ENCODE results near the gene FRS3.
A peak's percentile ranks its signal among the peaks of the same experiment; 100 is the strongest.

FRS3 gene

DNA sequence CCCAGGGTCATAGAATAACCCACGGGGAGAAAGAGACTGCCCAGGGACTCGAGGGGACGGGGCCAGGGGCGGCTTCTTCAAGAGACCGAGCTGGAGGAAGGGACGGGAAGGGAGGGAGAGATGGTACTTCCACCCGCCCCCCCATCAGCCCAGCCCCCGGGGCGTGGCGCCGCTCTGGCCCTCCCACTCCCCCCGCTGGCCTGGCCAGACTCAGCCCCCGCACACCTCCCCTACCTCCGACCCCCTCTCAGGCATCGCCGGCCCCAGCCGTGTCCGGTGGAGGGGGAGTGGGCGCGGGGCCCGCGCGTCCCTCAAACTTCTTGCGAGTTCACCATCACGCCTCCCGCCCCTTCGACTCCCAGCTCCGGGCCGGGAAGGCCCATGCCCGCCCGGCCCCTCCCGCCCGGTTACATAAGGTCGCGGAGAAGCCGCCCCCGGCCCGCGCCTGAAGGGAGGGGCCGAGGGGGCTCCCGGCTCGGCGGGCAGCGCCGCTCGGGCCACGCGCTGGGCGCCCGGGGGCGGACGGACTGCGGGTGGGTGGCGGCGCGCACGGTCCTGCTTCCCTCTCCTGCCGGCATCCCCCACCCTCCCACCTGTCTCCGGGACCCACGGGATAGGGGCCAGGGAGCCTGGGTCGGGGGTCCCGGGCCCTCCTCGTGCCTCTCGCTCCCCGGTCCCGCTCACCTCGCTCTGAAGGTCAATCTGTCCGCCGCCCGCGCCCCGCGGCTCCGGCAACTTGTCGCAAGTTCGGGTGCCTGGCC, 44.9 kb downstream of the FRS3 start:
- POLR2A ChIA-PET = interaction anchor here (0.6 to 2.1 kb wide), 13 partner anchors 11 to 283 kb away, joined by 3 to 11 read pairs (median 4); partner anchors contain the start of genes FRS3 and TOMM6
- H3K36me3 ChIP-seq (ENCODE audit: control insufficient read depth in 2 of 2, insufficient read depth in 1 of 2, low read length in 2 of 2) = no peaks in the 10 kb centered on the region
- H3K4me1 ChIP-seq (ENCODE audit: control insufficient read depth, insufficient read depth, low read length) = 0 out of 2 replicates have a peak, but pooled peaks cover 3% of the 10 kb centered on the region
- H3K4me3 ChIP-seq (ENCODE audit: low read depth, low read length) = peak overlapping the region; percentile 58
- H3K27ac ChIP-seq (ENCODE audit: extremely low read depth, low read depth, low read length) = peak overlapping the region; percentile 58; the same call in 1 of the 2 replicates
- H3K9me3 ChIP-seq (ENCODE audit: control insufficient read depth, insufficient read depth, low read depth, low read length) = no peaks in the 10 kb centered on the region
- CTCF ChIA-PET = interaction anchor here (0.6 to 6.7 kb wide), 19 partner anchors 8 to 367 kb away, joined by 3 to 51 read pairs (median 4); partner anchors contain the start of genes PRICKLE4 and TOMM6
- TF ChIP-seq, protein P1, sequence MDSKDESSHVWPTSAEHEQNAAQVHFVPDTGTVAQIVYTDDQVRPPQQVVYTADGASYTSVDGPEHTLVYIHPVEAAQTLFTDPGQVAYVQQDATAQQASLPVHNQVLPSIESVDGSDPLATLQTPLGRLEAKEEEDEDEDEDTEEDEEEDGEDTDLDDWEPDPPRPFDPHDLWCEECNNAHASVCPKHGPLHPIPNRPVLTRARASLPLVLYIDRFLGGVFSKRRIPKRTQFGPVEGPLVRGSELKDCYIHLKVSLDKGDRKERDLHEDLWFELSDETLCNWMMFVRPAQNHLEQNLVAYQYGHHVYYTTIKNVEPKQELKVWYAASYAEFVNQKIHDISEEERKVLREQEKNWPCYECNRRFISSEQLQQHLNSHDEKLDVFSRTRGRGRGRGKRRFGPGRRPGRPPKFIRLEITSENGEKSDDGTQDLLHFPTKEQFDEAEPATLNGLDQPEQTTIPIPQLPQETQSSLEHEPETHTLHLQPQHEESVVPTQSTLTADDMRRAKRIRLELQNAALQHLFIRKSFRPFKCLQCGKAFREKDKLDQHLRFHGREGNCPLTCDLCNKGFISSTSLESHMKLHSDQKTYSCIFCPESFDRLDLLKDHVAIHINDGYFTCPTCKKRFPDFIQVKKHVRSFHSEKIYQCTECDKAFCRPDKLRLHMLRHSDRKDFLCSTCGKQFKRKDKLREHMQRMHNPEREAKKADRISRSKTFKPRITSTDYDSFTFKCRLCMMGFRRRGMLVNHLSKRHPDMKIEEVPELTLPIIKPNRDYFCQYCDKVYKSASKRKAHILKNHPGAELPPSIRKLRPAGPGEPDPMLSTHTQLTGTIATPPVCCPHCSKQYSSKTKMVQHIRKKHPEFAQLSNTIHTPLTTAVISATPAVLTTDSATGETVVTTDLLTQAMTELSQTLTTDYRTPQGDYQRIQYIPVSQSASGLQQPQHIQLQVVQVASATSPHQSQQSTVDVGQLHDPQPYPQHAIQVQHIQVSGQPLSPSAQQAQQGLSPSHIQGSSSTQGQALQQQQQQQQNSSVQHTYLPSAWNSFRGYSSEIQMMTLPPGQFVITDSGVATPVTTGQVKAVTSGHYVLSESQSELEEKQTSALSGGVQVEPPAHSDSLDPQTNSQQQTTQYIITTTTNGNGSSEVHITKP (tag by site-specific recombination; IDR thresholded peaks at IDR 0.05) = no peak; the same call in 1 of the 2 replicates
- TF ChIP-seq, protein P2, sequence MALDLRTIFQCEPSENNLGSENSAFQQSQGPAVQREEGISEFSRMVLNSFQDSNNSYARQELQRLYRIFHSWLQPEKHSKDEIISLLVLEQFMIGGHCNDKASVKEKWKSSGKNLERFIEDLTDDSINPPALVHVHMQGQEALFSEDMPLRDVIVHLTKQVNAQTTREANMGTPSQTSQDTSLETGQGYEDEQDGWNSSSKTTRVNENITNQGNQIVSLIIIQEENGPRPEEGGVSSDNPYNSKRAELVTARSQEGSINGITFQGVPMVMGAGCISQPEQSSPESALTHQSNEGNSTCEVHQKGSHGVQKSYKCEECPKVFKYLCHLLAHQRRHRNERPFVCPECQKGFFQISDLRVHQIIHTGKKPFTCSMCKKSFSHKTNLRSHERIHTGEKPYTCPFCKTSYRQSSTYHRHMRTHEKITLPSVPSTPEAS (tag by site-specific recombination; IDR thresholded peaks at IDR 0.05) = no peak
- TF ChIP-seq PRDM1 (tag by site-specific recombination; IDR thresholded peaks at IDR 0.05) (no peak), ZNF391 (tag by site-specific recombination; IDR thresholded peaks at IDR 0.05; ENCODE audit: borderline replicate concordance, low read depth) (no peak), ZNF510 (tag by site-specific recombination; IDR thresholded peaks at IDR 0.05; ENCODE audit: insufficient replicate concordance) (no peak), ZNF394 (tag by site-specific recombination; IDR thresholded peaks at IDR 0.05; ENCODE audit: borderline replicate concordance) (no peak), HOXD13 (CRISPR knock-in tag; IDR thresholded peaks at IDR 0.05; ENCODE audit: borderline replicate concordance) (no peak), ZBTB1 (tag by site-specific recombination; IDR thresholded peaks at IDR 0.05) (no peak), SP7 (tag by site-specific recombination; IDR thresholded peaks at IDR 0.05) (0 out of 2 replicates have a peak, but pooled peaks have one; percentile 1), EGR2 (tag by site-specific recombination; IDR thresholded peaks at IDR 0.05; ENCODE audit: low read depth) (peak; percentile 80), ZNF76 (tag by site-specific recombination; IDR thresholded peaks at IDR 0.05; ENCODE audit: borderline replicate concordance, low read depth) (no peak), ZNF791 (tag by site-specific recombination; IDR thresholded peaks at IDR 0.05) (no peak), GFI1B (tag by site-specific recombination; IDR thresholded peaks at IDR 0.05) (no peak), ZBTB8A (tag by site-specific recombination; IDR thresholded peaks at IDR 0.05) (peak; percentile 54), ZBTB7A (tag by site-specific recombination; IDR thresholded peaks at IDR 0.05; ENCODE audit: low read depth) (no peak), ZNF837 (tag by site-specific recombination; IDR thresholded peaks at IDR 0.05) (no peak), ZNF146 (tag by site-specific recombination; IDR thresholded peaks at IDR 0.05) (no peak)
- TF ChIP-seq, protein P3, sequence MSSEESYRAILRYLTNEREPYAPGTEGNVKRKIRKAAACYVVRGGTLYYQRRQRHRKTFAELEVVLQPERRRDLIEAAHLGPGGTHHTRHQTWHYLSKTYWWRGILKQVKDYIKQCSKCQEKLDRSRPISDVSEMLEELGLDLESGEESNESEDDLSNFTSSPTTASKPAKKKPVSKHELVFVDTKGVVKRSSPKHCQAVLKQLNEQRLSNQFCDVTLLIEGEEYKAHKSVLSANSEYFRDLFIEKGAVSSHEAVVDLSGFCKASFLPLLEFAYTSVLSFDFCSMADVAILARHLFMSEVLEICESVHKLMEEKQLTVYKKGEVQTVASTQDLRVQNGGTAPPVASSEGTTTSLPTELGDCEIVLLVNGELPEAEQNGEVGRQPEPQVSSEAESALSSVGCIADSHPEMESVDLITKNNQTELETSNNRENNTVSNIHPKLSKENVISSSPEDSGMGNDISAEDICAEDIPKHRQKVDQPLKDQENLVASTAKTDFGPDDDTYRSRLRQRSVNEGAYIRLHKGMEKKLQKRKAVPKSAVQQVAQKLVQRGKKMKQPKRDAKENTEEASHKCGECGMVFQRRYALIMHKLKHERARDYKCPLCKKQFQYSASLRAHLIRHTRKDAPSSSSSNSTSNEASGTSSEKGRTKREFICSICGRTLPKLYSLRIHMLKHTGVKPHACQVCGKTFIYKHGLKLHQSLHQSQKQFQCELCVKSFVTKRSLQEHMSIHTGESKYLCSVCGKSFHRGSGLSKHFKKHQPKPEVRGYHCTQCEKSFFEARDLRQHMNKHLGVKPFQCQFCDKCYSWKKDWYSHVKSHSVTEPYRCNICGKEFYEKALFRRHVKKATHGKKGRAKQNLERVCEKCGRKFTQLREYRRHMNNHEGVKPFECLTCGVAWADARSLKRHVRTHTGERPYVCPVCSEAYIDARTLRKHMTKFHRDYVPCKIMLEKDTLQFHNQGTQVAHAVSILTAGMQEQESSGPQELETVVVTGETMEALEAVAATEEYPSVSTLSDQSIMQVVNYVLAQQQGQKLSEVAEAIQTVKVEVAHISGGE (tag by site-specific recombination; conservative IDR thresholded peaks at IDR 0.05; ENCODE audit: low read depth) = no peak
- TF ChIP-seq, protein P4, sequence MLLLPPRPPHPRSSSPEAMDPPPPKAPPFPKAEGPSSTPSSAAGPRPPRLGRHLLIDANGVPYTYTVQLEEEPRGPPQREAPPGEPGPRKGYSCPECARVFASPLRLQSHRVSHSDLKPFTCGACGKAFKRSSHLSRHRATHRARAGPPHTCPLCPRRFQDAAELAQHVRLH (tag by site-specific recombination; IDR thresholded peaks at IDR 0.05) = no peak
- TF ChIP-seq, protein P5, sequence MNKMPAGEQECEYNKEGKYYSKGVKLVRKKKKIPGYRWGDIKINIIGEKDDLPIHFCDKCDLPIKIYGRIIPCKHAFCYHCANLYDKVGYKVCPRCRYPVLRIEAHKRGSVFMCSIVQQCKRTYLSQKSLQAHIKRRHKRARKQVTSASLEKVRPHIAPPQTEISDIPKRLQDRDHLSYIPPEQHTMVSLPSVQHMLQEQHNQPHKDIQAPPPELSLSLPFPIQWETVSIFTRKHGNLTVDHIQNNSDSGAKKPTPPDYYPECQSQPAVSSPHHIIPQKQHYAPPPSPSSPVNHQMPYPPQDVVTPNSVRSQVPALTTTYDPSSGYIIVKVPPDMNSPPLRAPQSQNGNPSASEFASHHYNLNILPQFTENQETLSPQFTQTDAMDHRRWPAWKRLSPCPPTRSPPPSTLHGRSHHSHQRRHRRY (tag by site-specific recombination; IDR thresholded peaks at IDR 0.05) = no peak
- TF ChIP-seq, protein P6, sequence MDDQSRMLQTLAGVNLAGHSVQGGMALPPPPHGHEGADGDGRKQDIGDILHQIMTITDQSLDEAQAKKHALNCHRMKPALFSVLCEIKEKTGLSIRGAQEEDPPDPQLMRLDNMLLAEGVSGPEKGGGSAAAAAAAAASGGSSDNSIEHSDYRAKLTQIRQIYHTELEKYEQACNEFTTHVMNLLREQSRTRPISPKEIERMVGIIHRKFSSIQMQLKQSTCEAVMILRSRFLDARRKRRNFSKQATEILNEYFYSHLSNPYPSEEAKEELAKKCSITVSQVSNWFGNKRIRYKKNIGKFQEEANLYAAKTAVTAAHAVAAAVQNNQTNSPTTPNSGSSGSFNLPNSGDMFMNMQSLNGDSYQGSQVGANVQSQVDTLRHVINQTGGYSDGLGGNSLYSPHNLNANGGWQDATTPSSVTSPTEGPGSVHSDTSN (CRISPR knock-in tag; IDR thresholded peaks at IDR 0.05) = no peak
- TF ChIP-seq, protein P7, sequence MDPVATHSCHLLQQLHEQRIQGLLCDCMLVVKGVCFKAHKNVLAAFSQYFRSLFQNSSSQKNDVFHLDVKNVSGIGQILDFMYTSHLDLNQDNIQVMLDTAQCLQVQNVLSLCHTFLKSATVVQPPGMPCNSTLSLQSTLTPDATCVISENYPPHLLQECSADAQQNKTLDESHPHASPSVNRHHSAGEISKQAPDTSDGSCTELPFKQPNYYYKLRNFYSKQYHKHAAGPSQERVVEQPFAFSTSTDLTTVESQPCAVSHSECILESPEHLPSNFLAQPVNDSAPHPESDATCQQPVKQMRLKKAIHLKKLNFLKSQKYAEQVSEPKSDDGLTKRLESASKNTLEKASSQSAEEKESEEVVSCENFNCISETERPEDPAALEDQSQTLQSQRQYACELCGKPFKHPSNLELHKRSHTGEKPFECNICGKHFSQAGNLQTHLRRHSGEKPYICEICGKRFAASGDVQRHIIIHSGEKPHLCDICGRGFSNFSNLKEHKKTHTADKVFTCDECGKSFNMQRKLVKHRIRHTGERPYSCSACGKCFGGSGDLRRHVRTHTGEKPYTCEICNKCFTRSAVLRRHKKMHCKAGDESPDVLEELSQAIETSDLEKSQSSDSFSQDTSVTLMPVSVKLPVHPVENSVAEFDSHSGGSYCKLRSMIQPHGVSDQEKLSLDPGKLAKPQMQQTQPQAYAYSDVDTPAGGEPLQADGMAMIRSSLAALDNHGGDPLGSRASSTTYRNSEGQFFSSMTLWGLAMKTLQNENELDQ (tag by site-specific recombination; IDR thresholded peaks at IDR 0.05; ENCODE audit: low read depth) = no peak
